ENCODE measurements around the gene LCN10.

- no peak for TF ChIP-seq EZH2phosphoT487 (IDR thresholded peaks at IDR 0.05; ENCODE audit: low read depth)
- TF ChIP-seq CTCF (IDR thresholded peaks at IDR 0.05; ENCODE audit: low read depth, low read length): no peak
Measured at GRCh38 chr9:136747161-136748060, 4.7 kb upstream of the LCN10 start.

Measured in OCI-LY3 (cell line).